NCI-H69 (cell line): Measurements from ENCODE around the gene PTCD2.

ENCODE experiments used
- DNase-seq: peaks from one replicate; lab custom pipeline; 2025; lab: John Stamatoyannopoulos, UW

PTCD2 gene, protein sequence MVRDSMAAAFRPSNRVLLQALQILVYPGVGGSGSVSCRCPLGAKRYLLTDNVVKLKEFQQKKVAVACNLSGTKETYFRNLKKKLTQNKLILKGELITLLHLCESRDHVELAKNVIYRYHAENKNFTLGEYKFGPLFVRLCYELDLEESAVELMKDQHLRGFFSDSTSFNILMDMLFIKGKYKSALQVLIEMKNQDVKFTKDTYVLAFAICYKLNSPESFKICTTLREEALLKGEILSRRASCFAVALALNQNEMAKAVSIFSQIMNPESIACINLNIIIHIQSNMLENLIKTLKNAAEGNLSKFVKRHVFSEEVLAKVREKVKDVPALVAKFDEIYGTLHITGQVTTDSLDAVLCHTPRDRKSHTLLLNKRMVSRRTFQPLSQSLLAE

DNA sequence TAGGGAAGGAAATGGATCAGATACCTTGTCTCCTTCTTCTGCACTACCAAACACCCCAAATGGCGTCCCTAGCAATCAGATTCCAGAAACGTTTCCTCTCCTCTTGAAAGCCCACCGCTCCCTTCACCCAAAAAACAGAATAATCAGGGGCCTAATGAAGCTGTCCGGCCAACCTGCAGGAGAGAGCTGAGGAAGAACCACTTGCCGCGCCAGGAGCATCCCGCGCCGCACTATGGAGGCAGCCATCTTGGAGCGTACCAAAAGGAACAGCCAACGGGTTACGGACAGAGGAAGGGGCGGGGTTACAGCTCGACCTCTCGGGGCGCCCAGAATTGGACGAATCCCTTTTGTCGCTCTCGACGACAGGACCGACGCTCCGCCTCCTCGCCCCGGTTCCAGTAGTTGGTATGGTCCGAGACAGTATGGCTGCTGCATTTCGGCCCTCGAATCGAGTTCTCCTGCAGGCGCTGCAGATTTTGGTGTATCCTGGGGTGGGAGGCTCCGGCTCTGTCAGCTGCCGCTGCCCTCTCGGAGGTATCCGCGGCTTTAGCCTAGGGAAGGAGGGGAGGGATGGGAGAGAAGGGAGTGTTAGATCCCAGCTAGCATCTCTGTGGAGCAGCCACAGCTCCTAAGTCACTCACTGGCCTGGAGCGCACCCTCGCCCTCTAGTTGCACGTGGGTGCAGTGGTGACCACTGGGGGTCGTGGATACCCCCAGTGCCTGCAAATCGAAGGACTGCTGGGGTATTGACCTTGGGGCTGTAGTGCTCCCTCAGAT, at the start of gene PTCD2, which contains the start of gene MRPS27:
PTCD2 (plus strand) TSS at position 398 of the 777 bp plus-strand sequence; CDS start at position 408, 10 bp downstream.
MRPS27 (minus strand) TSS at position 265 of the 777 bp plus-strand sequence; CDS start at position 246, 19 bp downstream.
- DNase-seq: peak; percentile 100

DNA sequence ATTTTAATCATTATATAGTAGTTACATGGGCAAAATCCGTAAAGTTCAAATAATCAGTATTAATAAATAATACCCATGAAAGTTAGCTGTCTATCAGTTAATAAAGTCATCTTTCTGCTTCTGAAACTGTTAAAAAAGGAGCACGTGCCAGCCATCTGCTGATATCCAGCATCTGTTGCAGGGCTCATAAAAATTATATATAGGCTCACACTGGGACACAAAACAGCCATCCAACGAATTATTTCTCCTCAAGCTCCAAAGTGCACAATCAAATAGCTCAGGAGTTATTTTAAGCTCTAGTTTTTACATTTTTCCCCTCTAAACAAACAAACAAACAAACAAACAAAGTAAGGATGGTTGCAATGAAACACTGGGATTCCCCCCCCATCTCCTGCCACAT, 48.5 kb upstream of the PTCD2 start:
- DNase-seq: no peak

DNA sequence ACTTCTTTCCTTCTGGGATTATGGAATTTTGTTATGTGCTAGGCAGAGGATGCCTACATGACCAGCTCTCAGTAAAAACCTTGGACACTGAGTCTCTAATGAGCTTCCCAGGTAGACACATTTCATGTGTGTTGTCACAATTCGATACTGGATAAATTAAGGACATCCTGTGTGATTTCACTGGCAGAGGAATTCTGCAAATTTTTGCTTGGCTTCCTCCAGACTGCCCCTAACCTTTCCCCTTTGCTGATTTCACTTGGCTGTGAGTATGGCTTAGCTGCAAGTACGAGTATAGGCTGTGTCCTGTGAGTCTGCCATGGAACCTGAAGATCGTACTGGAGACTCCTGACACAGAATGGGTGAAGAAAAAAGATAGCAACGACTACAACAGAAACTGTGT, 47.8 kb upstream of the PTCD2 start:
- DNase-seq: no peak

DNA sequence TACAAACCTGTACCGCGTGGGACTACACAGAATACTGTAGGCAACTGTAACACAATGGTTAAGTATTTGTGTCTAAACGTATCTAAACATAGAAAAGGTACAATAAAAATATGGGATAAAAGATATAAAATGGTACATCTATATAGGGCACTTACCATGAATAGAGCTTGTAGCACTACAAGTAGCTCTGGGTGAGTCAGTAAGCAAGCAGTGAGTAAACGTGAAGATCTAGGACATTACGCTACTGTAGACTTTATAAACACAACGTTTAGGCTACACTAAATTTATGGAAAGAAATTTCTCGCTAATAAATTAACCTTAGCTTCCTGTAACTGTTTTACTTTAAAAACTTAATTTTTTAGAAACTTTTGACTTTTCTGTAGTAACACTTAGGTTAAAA, 46.6 kb upstream of the PTCD2 start:
- DNase-seq: no peak

DNA sequence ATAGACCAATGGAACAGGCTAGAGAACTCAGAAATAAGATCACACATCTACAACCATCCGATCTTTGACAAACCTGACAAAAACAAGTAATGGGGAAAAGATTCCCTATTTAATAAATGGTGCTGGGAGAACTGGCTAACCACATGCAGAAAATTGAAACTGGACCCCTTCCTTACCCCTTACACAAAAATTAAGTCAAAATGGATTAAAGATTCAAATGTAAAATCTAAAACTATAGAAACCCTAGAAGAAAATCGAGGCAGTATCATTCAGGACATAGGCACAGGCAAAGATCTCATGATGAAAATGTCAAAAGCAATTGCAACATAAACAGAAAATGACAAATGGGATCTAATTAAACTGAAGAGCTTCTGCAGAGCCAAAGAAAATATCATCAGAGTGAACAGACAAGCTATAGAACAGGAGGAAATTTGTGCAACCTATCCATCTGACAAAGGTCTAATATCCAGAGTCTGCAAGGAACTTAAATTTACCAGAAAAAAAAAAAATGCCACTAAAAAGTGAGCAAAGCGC, 43.9 kb upstream of the PTCD2 start:
- no peak for DNase-seq

DNA sequence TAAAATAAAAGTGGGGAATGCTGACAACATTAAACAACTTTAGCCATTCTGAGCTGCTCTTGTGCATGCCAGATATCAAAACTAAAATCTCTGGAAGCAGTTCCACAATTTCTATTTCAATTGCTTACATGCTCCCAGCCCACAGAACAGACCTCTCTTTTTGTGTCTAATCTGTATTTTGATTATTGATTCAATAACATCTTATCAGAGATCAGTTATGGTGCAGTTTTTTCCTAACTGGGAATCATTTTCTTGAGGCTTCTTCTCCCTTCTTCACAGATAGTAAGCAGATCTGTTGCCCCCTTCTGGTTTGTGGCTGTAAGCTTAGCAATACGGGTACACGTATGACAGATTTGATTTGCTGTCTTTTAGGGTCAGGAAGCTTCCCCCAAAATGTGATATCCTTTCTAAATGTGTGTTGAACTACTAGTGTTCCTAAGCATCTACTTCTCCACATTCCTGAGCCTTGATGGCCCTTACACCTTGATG, 39.5 kb upstream of the PTCD2 start:
- DNase-seq: peak; percentile 49

DNA sequence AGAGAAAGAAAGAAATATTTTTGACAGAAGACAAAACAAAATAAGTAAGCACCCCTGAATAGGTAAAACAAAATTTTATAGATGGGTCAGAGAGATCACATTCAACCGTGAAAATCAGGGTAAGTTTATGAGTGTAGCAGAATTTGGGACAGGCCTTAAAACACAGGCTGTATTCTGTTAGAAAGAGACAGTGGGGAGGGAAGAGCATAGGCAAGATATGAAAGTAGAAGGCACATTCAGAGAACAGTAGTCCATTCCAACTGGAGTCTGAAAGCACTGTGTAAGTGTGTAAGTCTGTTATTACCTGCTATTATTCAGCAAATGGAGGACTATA, 38.8 kb upstream of the PTCD2 start:
- no peak for DNase-seq

DNA sequence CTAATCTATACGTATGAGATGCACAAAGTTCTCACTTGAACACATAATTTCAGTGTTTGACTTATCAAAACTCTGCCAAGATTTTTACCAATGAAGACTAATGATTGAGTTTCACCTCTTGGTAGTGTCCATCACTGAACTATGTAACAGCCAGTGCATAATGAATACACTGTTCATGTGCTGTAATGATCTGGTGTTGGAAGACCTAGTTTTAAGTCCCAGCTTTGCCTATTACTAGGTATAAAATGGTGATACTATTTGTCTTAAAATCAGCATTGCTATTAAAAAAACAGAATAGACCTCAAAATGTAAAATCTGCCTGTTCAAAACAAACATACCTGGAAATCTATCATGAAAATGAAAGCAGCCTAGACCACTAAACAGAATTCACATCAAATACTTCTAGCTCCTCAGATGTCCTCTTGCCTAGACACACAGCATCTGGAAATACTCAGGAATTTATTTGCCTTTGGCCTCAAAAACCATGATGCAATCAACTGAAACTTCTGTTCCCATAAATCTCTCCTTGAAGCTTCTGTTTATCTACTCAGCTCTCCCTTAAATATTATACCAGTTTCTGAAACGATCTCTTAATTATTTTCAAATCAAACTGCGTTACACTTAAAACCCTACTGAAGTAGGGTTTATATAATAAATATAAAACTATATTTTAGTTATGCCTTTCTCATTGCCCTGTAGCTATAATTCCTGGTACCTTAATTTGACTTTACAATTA, 38.2 kb upstream of the PTCD2 start:
- DNase-seq: peak; percentile 77

DNA sequence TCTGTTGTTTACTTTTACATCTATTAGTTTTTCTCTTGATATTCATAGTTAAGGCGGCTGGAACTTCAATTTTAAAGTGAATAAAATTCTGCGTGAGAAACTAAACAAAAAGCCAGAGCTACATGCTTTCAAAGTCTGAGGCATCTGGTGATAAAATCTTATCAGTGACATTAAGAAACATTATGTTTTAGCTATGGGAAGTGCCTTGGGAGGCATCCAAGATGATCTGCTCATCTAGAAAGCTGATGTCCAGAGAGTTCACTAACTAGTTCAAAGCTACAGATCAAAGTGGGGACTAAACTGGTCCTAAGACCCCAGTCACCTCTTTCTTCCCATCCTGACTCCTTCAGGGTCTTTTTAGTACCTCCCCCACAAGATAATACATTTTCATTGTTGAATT, 37.3 kb upstream of the PTCD2 start:
- DNase-seq: no peak

DNA sequence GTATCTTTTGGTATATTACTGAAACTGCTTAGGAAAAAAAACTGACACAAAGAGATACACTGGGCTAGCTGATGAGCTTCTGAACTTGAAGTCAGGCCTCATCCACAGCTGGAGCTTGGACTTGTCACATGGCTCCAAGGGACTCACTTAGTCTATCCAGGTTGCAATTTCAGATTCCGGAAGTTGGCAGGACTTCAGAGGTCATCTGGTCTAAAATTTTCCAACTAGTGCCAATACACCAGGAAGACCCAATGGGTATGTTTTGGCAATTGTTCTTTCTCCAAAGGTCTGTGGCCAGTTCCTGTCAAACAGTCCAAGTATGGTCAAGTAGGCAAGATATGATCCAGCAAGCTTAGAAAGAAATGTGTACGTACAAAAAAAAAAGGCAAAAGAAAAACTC, 36.8 kb upstream of the PTCD2 start:
- DNase-seq: no peak

DNA sequence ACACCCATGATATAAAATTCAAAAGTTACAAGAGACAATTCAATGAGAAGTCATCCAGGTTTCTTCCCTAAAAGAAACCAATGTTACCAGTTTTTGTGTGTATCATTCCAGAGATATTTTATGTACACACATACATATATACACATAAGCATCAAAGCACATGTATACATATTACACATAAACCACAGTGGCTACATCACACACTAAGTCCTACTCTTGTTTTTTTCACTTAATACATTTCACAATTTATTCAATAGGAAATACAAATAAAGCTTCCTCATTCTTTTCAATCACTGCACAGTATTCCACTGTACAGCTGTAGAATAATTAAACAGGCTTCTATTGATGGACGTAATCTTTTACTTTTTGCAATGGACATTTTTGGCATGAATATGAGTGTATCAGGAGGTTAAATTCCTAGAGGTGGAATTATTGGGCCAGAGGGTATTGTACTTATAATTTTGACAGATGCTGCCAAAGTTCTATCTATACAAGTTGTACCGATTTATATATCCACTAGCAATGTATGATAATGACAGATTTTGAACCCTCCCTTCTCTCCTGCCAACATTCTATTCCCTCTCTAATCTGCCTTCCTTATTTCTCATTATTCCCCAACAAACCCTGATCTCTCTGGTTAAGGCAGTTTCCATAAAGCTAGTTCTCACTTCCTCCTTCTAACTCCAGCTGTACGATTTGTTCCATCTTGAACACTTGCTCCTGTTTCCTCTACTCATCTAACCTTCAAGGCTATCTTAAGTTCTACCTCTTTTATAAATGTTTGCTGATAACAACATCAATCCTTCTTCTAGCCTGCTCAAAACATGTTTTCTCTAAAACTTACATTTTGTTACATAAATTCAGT, 35.4 kb upstream of the PTCD2 start:
- DNase-seq: no peak

DNA sequence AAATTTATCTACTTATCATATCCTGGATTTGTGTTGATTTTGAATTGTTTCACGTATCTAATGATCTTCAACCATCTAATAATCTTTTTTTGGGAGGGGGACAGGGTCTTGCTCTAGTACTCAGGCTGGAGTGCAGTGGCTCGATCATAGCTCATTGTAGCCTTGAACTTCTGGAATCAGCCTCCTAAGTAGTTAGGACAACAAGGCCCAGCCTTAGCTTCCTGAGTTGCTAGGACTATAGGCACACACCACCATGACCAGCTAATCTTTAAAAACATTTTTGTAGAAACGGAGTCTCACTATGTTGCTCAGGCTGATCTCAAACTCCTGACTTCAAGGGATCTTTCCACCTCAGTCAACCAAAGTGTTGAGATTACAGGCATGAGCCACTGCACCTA, 34.8 kb upstream of the PTCD2 start:
- no peak for DNase-seq

DNA sequence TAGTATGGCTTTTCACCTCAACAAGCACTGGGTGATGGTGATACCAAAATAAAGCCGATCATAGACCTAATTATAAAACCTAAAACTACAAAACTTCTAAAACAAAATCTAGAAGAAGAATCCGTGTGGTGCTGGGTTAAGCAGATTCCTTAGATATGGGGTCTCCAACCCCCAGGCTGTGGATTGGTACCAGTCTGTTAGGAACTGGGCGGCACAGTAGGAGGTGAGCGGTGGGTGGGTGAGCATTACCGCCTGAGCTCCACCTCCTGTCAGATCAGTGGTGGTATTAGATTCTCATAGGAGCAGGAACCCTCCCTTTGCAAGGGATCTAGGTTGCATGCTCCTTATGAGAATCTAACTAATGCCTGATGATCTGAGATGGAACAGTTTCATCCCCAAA, 33.4 kb upstream of the PTCD2 start:
- DNase-seq: no peak

DNA sequence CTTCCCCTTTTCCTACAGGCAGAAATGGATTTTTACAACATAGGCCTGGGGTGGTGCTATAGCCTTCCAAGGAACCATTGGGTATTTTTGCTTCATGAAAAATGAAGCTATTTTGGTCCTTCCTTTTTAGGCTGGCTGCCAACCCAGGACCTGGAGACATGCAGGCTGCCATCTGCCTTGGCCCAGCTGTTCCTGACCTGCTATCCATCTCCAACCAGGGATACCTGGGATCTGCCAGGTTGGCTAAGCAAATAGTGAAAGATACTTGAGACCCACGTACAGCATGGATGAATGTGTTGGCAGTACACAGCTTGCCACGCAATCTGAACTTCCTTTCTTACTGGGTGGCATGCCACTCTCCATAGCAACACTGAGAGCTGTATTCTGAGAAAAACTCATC, 31.2 kb upstream of the PTCD2 start:
- DNase-seq: peak; percentile 99

DNA sequence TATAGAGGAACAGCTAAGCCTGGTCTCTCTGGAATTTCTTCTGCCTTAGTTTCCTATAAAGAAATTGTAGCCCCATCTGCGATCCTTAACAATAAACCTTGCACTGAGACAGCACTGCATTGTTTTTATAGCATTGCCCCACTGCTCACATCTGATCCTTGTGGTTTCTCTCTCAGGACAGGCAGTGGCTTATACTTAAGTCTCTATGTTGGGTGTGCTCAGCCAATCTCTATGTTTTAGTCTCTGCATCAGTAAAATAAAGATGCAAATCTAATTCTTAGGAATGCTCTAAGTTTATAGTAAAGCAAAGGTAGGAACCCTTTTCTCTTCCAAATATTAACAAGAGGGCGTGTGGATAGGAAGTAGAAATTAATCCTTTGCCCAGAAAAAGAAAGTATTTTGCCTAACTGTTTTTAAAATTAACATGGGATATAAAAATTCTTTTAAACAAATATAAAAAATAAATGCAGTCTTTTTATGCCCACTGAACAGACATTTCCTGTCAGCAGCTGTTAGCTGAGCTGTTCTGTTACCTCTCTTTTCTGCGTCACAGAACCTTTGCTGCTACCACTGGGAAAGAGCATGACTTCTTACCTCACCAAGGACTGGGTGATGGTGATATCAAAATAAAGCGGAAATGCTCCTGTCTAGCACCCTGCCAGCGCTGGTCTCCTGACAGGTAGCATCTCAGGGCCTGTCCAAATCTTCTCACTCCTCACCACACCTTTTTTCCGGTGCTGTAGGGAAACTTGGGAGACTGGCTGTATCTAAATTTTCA, 29.6 kb upstream of the PTCD2 start:
- no peak for DNase-seq

DNA sequence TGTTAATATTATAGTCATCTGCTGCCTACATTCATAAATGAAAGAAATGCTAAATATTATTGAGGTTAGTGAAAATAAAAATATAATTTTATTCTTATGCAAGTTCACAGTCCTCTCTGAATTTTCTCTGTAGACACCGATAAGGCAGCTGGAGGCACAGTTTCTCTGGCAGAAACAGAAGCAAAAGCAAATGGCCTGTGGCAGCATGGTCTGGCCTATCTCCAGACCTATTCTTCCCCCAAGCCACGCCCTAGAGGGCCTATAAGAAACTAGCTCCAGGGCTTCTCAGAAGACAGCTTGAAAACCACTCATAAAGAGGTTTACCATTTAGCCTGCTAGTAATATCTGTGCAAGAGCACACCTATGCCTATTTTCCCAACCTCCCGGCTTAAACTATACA, 28.6 kb upstream of the PTCD2 start:
- peak; percentile 67 for DNase-seq

DNA sequence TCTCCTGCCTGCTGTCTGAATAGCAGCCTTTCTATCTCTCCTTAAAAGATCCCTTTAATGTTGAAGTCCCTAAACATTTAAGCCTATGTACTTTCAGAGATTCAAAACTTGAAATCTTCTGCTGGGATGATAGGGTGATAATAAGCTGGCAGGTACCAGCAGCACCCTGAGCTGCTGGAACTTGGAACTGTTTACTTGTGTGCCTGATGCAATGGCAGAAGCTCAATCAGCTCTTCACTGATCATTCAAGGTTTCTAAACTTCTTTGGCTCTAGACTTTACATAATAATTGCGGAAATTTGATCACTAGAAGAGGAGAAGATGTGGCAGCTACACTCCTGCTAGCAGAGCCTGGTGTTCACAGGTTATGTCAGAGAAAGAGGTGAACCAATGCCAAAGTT, 27.8 kb upstream of the PTCD2 start:
- no peak for DNase-seq

DNA sequence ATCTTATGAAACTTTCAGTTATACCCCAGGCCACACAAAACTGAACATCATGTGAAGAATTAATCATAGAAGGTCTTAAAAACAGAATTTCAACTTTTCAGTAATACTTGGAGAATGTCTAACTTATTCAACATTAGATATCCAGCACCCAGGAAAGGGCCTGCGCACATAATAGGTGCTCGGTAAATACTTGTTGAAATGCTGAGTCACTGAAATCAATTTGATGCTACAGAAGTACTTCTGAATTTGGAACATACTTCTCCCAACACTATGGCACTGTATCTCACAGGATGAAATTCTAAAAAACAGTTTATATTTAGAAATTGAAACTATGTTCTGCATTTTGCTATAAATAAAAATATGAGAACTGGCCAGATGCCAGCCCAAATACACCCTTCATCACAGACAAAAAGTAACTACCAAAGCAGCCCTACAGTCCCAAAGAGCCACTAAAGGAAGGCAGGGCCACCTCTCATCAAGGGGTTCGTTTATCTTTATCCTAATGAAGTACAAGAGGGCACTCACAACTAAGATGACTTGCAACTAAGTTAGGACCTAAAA, 26.6 kb upstream of the PTCD2 start:
- no peak for DNase-seq

DNA sequence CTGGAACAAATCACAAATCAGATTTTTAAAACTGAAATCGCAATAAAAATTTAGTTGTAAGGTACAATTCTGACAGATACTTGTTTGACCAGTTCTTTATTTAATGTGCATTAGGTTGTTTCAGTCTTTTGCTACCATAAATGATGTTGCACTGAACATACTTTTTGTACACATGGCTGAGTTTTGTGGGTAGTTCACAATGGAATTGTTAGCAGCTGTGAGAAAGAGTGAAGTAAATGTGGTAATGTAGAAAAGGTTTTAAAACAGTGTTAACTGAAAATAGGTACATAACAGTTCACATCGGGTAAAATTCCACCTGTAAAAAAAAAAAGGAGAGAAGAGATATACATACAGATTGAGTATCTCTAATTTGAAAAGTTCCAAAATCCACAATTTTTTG, 25.7 kb upstream of the PTCD2 start:
- DNase-seq: no peak

DNA sequence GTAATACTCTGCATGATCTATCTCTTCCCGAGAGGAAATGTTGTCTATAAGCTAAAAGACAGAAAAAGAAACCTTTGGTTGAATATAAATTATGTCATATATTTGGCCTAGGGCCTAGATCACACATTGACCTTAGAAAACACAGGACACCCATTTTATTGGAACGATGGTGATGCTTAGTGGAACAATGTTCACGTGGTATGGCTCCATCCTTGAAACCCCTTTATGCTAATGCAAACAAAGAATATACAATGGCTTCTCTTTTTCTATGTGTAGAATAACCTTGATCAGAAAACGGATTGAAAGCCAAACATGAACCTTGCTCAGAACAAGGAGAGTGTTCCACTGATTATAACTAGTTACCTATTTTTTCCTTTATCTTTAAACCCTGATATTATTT, 24.6 kb upstream of the PTCD2 start:
- peak; percentile 74 for DNase-seq
